DOHH2 (cell line): ENCODE data around the gene EPHB2.

ENCODE experiments used
- H3F3A ChIP-seq: fragments of 200-600 bp; sonication (generic), shearing (Covaris generic); 2 replicates; pipeline ENCODE4 v1.6.0; 2016; ENCODE audit warnings: antibody characterized with exemption, mild to moderate bottlenecking; ENCODE audit not compliant: control insufficient read depth, insufficient read depth
- H3K27ac ChIP-seq: fragments of 200-600 bp; sonication (generic); 2 replicates; pipeline ENCODE4 v1.5.1; 2014; ENCODE audit warnings: low read depth, mild to moderate bottlenecking, low read length, moderate library complexity
- H3K27me3 ChIP-seq: fragments of 200-600 bp; sonication (generic); 2 replicates; pipeline ENCODE4 v1.6.1; 2014; ENCODE audit warnings: mild to moderate bottlenecking, low read length, mixed read lengths; ENCODE audit not compliant: control insufficient read depth
- H3K36me3 ChIP-seq: fragments of 200-600 bp; sonication (generic); 2 replicates; pipeline ENCODE4 v1.6.1; 2014; ENCODE audit warnings: mild to moderate bottlenecking, low read length, moderate library complexity, mixed read lengths; ENCODE audit not compliant: control insufficient read depth
- H3K4me1 ChIP-seq: fragments of 200-600 bp; sonication (generic); 2 replicates; pipeline ENCODE4 v1.6.1; 2014; ENCODE audit warnings: mild to moderate bottlenecking, low read length, mixed read lengths; ENCODE audit not compliant: control insufficient read depth
- H3K4me2 ChIP-seq: fragments of 200-600 bp; sonication (generic); 2 replicates; pipeline ENCODE4 v1.6.0; 2014; ENCODE audit warnings: mild to moderate bottlenecking, low read length, moderate library complexity
- H3K4me3 ChIP-seq: fragments of 200-600 bp; sonication (generic); 2 replicates; pipeline ENCODE4 v1.5.1; 2014; ENCODE audit warnings: mild to moderate bottlenecking, low read length, mixed read lengths
- H3K79me2 ChIP-seq: fragments of 200-600 bp; sonication (generic); 2 replicates; pipeline ENCODE4 v1.6.1; 2014; ENCODE audit warnings: mild to moderate bottlenecking, low read length, mixed read lengths; ENCODE audit not compliant: control insufficient read depth
- H3K9me2 ChIP-seq: fragments of 200-600 bp; sonication (generic); replicated peaks from 2 replicates; pipeline ENCODE4 v1.6.1; 2014; ENCODE audit warnings: mild to moderate bottlenecking, low read length, mixed read lengths; ENCODE audit not compliant: control insufficient read depth
- H3K9me3 ChIP-seq: fragments of 200-600 bp; sonication (generic); 2 replicates; pipeline ENCODE4 v1.6.1; 2014; ENCODE audit warnings: antibody characterized with exemption, low read length, mixed read lengths; ENCODE audit not compliant: control insufficient read depth, insufficient read depth
- H4K20me1 ChIP-seq: fragments of 200-600 bp; sonication (generic); 2 replicates; pipeline ENCODE4 v1.6.0; 2014; ENCODE audit warnings: low read depth, mild to moderate bottlenecking, antibody characterized with exemption, low read length, moderate library complexity; ENCODE audit not compliant: control insufficient read depth, insufficient read depth
- CTCF ChIP-seq: fragments of 200-600 bp; sonication (generic); IDR thresholded peaks from one replicate; pipeline ENCODE4 v1.5.1; 2014; ENCODE audit warnings: antibody characterized with exemption, mild to moderate bottlenecking, low read depth, low read length; ENCODE audit not compliant: poor library complexity, severe bottlenecking
- EZH2phosphoT487 ChIP-seq: fragments of 200-600 bp; sonication (generic); IDR thresholded peaks from 2 replicates; pipeline ENCODE4 v1.6.1; 2017; ENCODE audit warnings: borderline replicate concordance, mild to moderate bottlenecking, antibody characterized with exemption, low read length, moderate library complexity, mixed read lengths

Gene EPHB2

GRCh38 chr1:22847709-22848108, 137.1 kb downstream of the EPHB2 start:
- H3F3A ChIP-seq, result no peaks in the 10 kb centered on the region
- H3K4me1 ChIP-seq, result peaks cover 28% of the 10 kb centered on the region
- no peaks in the 10 kb centered on the region for H3K79me2 ChIP-seq
- H3K36me3 ChIP-seq, result no peaks in the 10 kb centered on the region
- no peak for TF ChIP-seq CTCF
- H3K27me3 ChIP-seq, result no peaks in the 10 kb centered on the region; the same call in 1 of the 2 replicates
- H3K4me3 ChIP-seq, result no peak overlapping the region
- no peaks in the 10 kb centered on the region for H3K9me2 ChIP-seq
- no peaks in the 10 kb centered on the region for H3K9me3 ChIP-seq
- no peak overlapping the region for H3K4me2 ChIP-seq
- H3K27ac ChIP-seq, result no peak overlapping the region
- no peaks in the 10 kb centered on the region for H4K20me1 ChIP-seq

GRCh38 chr1:22848405-22848804, 137.8 kb downstream of the EPHB2 start:
- H3K9me2 ChIP-seq, result no peaks in the 10 kb centered on the region
- H3K36me3 ChIP-seq, result no peaks in the 10 kb centered on the region
- no peaks in the 10 kb centered on the region for H3F3A ChIP-seq
- no peak overlapping the region for H3K4me3 ChIP-seq
- H3K4me1 ChIP-seq, result peaks cover 31% of the 10 kb centered on the region
- TF ChIP-seq EZH2phosphoT487 (no peak), CTCF (no peak)
- no peak overlapping the region for H3K4me2 ChIP-seq
- no peaks in the 10 kb centered on the region for H4K20me1 ChIP-seq
- H3K9me3 ChIP-seq, result no peaks in the 10 kb centered on the region
- no peaks in the 10 kb centered on the region; the same call in 1 of the 2 replicates for H3K27me3 ChIP-seq
- no peaks in the 10 kb centered on the region for H3K79me2 ChIP-seq
- no peak overlapping the region for H3K27ac ChIP-seq

GRCh38 chr1:22849770-22850169, 139.1 kb downstream of the EPHB2 start:
- Histone ChIP-seq H3K27me3 (no peaks in the 10 kb centered on the region; the same call in 1 of the 2 replicates), H3K27ac (no peak overlapping the region)
- TF ChIP-seq CTCF, result no peak
- TF ChIP-seq EZH2phosphoT487, result no peak

GRCh38 chr1:22850281-22850680, 139.6 kb downstream of the EPHB2 start:
- Histone ChIP-seq H3K79me2 (no peaks in the 10 kb centered on the region), H4K20me1 (no peaks in the 10 kb centered on the region), H3K27me3 (no peaks in the 10 kb centered on the region; the same call in 1 of the 2 replicates), H3K4me1 (peaks cover 49% of the 10 kb centered on the region), H3K4me2 (no peak overlapping the region), H3K4me3 (no peak overlapping the region), H3K27ac (no peak overlapping the region), H3K9me3 (no peaks in the 10 kb centered on the region), H3K36me3 (no peaks in the 10 kb centered on the region), H3F3A (no peaks in the 10 kb centered on the region), H3K9me2 (no peaks in the 10 kb centered on the region)
- no peak for TF ChIP-seq CTCF
- TF ChIP-seq EZH2phosphoT487, result no peak

More at GRCh38 chr1:22849770-22850169, 139.1 kb downstream of the EPHB2 start:
- no peaks in the 10 kb centered on the region for H3F3A ChIP-seq
- H3K9me2 ChIP-seq, result no peaks in the 10 kb centered on the region
- peaks cover 44% of the 10 kb centered on the region for H3K4me1 ChIP-seq
- H3K4me3 ChIP-seq, result no peak overlapping the region
- H3K79me2 ChIP-seq, result no peaks in the 10 kb centered on the region
- no peaks in the 10 kb centered on the region for H4K20me1 ChIP-seq
- no peaks in the 10 kb centered on the region for H3K9me3 ChIP-seq
- no peaks in the 10 kb centered on the region for H3K36me3 ChIP-seq
- H3K4me2 ChIP-seq, result no peak overlapping the region
